Transverse colon (tissue), 4 donors: ENCODE measurements around the gene PTCH1. TPM values are rescaled to one million over a fixed set of nuclear protein-coding genes. Genes with fewer than 3 reads are reported as not detected.

Source experiments
- DNase-seq: peaks from one replicate; pipeline ENCODE4 v3.0.0-alpha.2; 2019
- H3K27ac ChIP-seq, 4 donors: fragments of 200-600 bp; sonication (generic); 2 replicates each; pipeline ENCODE4 v1.5.1; 2016 to 2018; ENCODE audit warnings: inconsistent platforms in 4 of 4
- H3K27me3 ChIP-seq: fragments of 200-600 bp; sonication (generic); 2 replicates; pipeline ENCODE4 v1.5.1; 2017; ENCODE audit warnings: inconsistent platforms
- H3K36me3 ChIP-seq, 4 donors: fragments of 200-600 bp; sonication (generic); 2 replicates each; pipeline ENCODE4 v1.5.1; 2017 to 2019; ENCODE audit warnings: inconsistent platforms in 4 of 4
- H3K4me1 ChIP-seq, 4 donors: fragments of 200-600 bp; sonication (generic); 2 replicates each; pipeline ENCODE4 v1.5.1; 2017 to 2020; ENCODE audit warnings: inconsistent platforms in 4 of 4
- H3K4me3 ChIP-seq, 4 donors: fragments of 200-600 bp; sonication (generic); 1 replicate in 1 of 4; 2 replicates in 3 of 4; pipeline versions ENCODE4 v1.5.1 to v1.6.1; 2017 to 2019; ENCODE audit warnings: inconsistent platforms in 4 of 4
- H3K9me3 ChIP-seq, 2 donors: fragments of 200-600 bp; sonication (generic); 2 replicates each; pipeline ENCODE4 v1.5.1; 2017 to 2019; ENCODE audit warnings: inconsistent platforms in 2 of 2
- EP300 ChIP-seq: sonication (generic); formaldehyde crosslinking; IDR thresholded peaks from one replicate; pipeline ENCODE4 v1.6.1; 2017; ENCODE audit warnings: antibody characterized with exemption, low read depth
- POLR2A ChIP-seq: fragments of 450-650 bp; IDR thresholded peaks from one replicate; pipeline ENCODE4 v1.6.1; 2016; ENCODE audit warnings: antibody characterized with exemption, mild to moderate bottlenecking, moderate library complexity
- POLR2AphosphoS5 ChIP-seq, 3 donors: sonication (generic); formaldehyde crosslinking; IDR thresholded peaks; one replicate each; pipeline ENCODE4 v1.6.1; 2016; ENCODE audit warnings: antibody characterized with exemption in 3 of 3
- WGBS, 2 donors: methylation state at CpG; one replicate each; pipeline ENCODE4 v1.1.5; 2018; ENCODE audit warnings: low coverage in 1 of 2; 5-methylcytosine and 5-hydroxymethylcytosine counted together
- in situ Hi-C, 4 donors: fragments of 200-750 bp; cut with MboI; loops; one replicate each; pipeline versions ENCODE4 v1.15.0 to v1.15.1; 2017; ENCODE audit warnings: low sequenced_read_pairs in 3 of 4, low pct_ligation_motif_present in 1 of 4, low pct_unique_long_range_greater_than_20kb in 1 of 4
- intact Hi-C: fragments of 100-400 bp; cut with DNase I; formaldehyde crosslinking; loops from one replicate; pipeline ENCODE4 v1.15.1; 2023; ENCODE audit warnings: low total_unique reads
- total RNA-seq, 4 donors: library from RNA; depleted of rRNA; stranded (reverse); fragments of >200 nt; gene quantifications; one replicate each; pipeline ENCODE4 v1.1.0, GENCODE V29; 2016
- TF ChIP-seq, protein P1 (sequence below), 5 experiments: fragments of 200-600 bp in 3 of 5; fragments of 450-650 bp in 2 of 5; sonication (generic) in 3 of 5; IDR thresholded peaks; 1 replicate in 2 of 5; 2 replicates in 3 of 5; pipeline ENCODE4 v1.5.1; 2016 to 2017; ENCODE audit warnings: antibody characterized with exemption in 5 of 5, inconsistent platforms in 3 of 5, mild to moderate bottlenecking in 2 of 5, moderate library complexity in 1 of 5

The PTCH1 gene
- total RNA-seq, 4 donors from 2014 or later, result 12.3 to 50.9 (median 26.4) TPM

DNA sequence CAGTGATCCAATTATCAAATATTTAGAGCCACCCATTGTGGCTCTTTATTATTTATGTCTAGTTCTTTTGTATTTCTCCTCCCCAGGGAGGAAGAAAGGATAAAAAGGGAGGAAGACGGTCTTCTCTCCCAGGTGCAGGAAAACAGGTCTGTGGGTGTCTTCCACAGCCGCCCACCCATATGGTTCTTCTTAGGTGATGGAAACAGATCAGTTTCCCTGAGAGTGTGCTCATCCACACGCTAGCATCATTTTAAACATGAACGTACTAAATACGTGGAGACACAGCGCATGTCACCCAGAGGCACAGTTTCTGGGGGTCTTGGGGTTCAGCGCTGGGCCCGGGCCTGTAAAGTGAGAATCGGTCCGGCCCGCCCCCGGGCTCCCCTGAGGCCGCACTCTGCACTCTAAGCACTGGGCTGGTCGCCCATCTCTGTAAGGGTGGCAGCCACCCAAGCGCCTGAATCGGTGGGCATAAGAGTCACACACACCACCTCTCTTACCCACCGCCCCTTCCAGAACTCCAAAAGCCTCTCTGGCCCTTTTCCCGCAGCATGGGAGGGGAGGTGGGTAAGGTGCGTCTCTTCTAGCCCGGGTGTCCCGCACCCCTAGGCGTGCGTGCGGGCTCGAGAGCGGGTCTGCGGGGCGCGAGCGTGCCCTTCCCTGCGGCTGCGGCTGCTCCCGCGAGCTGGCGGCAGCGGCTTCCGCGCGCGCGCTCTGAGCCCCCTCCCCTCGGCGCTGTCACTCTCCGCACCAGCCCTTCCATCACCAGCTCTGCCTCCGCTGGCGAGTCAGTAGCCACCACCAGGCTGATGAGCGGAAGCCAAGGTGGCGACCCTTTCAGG is 1.3 kb downstream of the PTCH1 start:
- DNase-seq, result peak; percentile 37
- in situ Hi-C loops (loop anchor here in 2 of 4 donors (10.0 to 25.0 kb wide), 2 partner anchors 203 to 359 kb away; partner anchors contain the start of genes ERCC6L2 (in 1 of the 2) and FANCC (in 1 of the 2)), intact Hi-C loops (loop anchor here (10.0 kb wide), 1 partner anchor 201 kb away; the partner anchor contains the start of gene FANCC)
- H3K4me3 ChIP-seq, result peak overlapping the region; percentile 37 to 79 (median 56)
- peak overlapping the region; percentile 65 to 82 (median 70) for H3K27ac ChIP-seq
- H3K36me3 ChIP-seq, result no peaks in the 10 kb centered on the region
- 18 to 60% methylated on average over 2 to 32 of the region's 48 CpGs for WGBS, 2 donors
- TF ChIP-seq POLR2A (no peak), POLR2AphosphoS5 (IDR thresholded peaks at IDR 0.05) (no peak), EP300 (no peak)
- TF ChIP-seq, protein P1, sequence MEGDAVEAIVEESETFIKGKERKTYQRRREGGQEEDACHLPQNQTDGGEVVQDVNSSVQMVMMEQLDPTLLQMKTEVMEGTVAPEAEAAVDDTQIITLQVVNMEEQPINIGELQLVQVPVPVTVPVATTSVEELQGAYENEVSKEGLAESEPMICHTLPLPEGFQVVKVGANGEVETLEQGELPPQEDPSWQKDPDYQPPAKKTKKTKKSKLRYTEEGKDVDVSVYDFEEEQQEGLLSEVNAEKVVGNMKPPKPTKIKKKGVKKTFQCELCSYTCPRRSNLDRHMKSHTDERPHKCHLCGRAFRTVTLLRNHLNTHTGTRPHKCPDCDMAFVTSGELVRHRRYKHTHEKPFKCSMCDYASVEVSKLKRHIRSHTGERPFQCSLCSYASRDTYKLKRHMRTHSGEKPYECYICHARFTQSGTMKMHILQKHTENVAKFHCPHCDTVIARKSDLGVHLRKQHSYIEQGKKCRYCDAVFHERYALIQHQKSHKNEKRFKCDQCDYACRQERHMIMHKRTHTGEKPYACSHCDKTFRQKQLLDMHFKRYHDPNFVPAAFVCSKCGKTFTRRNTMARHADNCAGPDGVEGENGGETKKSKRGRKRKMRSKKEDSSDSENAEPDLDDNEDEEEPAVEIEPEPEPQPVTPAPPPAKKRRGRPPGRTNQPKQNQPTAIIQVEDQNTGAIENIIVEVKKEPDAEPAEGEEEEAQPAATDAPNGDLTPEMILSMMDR (IDR thresholded peaks at IDR 0.05), result no peak
- H3K27me3 ChIP-seq, result peaks cover 17% of the 10 kb centered on the region
- H3K4me1 ChIP-seq, result peaks cover 6 to 29% (median 20%) of the 10 kb centered on the region in 4 donors
- no peaks in the 10 kb centered on the region for H3K9me3 ChIP-seq

GRCh38 chr9:95514342-95514741 is 2.4 kb downstream of the PTCH1 start:
- in situ Hi-C loops, result loop anchor here in 2 of 4 donors (10.0 to 25.0 kb wide), 2 partner anchors 202 to 360 kb away; partner anchors contain the start of genes ERCC6L2 (in 1 of the 2) and FANCC (in 1 of the 2)

DNA sequence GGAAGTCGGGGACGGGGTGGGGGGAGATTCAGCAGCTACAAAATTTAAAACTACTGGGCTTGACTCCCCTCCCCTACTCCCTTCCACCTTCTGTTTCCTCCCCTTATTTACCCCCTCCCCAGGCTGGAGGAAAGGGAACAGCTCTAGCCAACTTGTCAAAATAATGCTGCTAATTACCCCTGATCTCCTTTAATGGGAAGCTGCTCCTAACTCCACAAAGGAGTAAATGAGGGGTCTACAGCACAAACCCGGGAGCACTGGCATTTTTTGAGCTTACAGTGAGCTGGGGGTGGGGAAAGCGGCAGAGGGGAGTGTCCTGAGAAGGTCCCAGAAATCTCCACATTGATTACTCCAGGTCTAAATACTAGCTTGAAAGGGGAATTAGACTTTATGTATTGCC is 3.1 kb downstream of the PTCH1 start:
- H3K4me3 ChIP-seq, result peak overlapping the region in 1 of 4 donors; percentile 12
- DNase-seq, result no peak

More at GRCh38 chr9:95514342-95514741, 2.4 kb downstream of the PTCH1 start:
- Histone ChIP-seq H3K36me3 (no peaks in the 10 kb centered on the region), H3K4me1 (peaks cover 6 to 35% (median 25%) of the 10 kb centered on the region in 4 donors), H3K9me3 (no peaks in the 10 kb centered on the region), H3K4me3 (peak overlapping the region in 1 of 4 donors; percentile 12), H3K27ac (peak overlapping the region in 2 of 4 donors; percentile 91 to 95), H3K27me3 (peaks cover 17% of the 10 kb centered on the region)
- DNase-seq, result no peak
- intact Hi-C loops, result loop anchor here (10.0 kb wide), 1 partner anchor 200 kb away; the partner anchor contains the start of gene FANCC
- WGBS, 2 donors, result 62 to 64% methylated on average over 5 of the region's 5 CpGs
- TF ChIP-seq POLR2AphosphoS5 (IDR thresholded peaks at IDR 0.05) (no peak), EP300 (no peak), POLR2A (no peak)
- TF ChIP-seq, protein P1 (IDR thresholded peaks at IDR 0.05), result no peak

More for the DNA sequence above, 3.1 kb downstream of the PTCH1 start:
- Histone ChIP-seq H3K27ac (peak overlapping the region in 3 of 4 donors; percentile 91 to 95 (median 95)), H3K9me3 (no peaks in the 10 kb centered on the region), H3K36me3 (no peaks in the 10 kb centered on the region), H3K27me3 (peaks cover 17% of the 10 kb centered on the region), H3K4me1 (peaks cover 6 to 35% (median 26%) of the 10 kb centered on the region in 4 donors)
- no peak for TF ChIP-seq EP300
- TF ChIP-seq POLR2AphosphoS5 (IDR thresholded peaks at IDR 0.05), result no peak
- TF ChIP-seq, protein P1 (IDR thresholded peaks at IDR 0.05), result no peak
- no peak for TF ChIP-seq POLR2A
- intact Hi-C loops (loop anchor here (10.0 kb wide), 1 partner anchor 199 kb away; the partner anchor contains the start of gene FANCC), in situ Hi-C loops (loop anchor here in 2 of 4 donors (10.0 to 25.0 kb wide), 2 partner anchors 201 to 361 kb away; partner anchors contain the start of genes ERCC6L2 (in 1 of the 2) and FANCC (in 1 of the 2))
- WGBS, 2 donors, result 72 to 80% methylated on average over 2 to 4 of the region's 4 CpGs
